HG02938 (cell line): Measurements from ENCODE around the gene LRRFIP2.

ENCODE experiments used
- ATAC-seq: cut with Tn5 transposase; IDR thresholded peaks from one replicate; pipeline ENCODE4 v1.9.1; 2021; ENCODE audit warnings: mild to moderate bottlenecking, moderate library complexity; ENCODE audit not compliant: unreplicated experiment

Gene LRRFIP2

GRCh38 chr3:37118163-37118562 lies 56.2 kb downstream of the LRRFIP2 start:
- ATAC-seq, result no peak

GRCh38 chr3:37117548-37117947 lies 56.8 kb downstream of the LRRFIP2 start:
- no peak for ATAC-seq

- no peak for ATAC-seq
Observed at GRCh38 chr3:37116998-37117397, 57.4 kb downstream of the LRRFIP2 start.

- ATAC-seq, result no peak
Observed at GRCh38 chr3:37115446-37115845, 58.9 kb downstream of the LRRFIP2 start.

- no peak for ATAC-seq
Observed at GRCh38 chr3:37114251-37115145, 59.9 kb downstream of the LRRFIP2 start.

GRCh38 chr3:37112987-37113386 lies 61.4 kb downstream of the LRRFIP2 start:
- no peak for ATAC-seq

GRCh38 chr3:37111199-37111598 lies 63.2 kb downstream of the LRRFIP2 start:
- ATAC-seq, result no peak

GRCh38 chr3:37107846-37108245 lies 66.5 kb downstream of the LRRFIP2 start:
- no peak for ATAC-seq

GRCh38 chr3:37103103-37103808 lies 71.1 kb downstream of the LRRFIP2 start:
- ATAC-seq, result no peak

GRCh38 chr3:37100411-37100810 lies 74.0 kb downstream of the LRRFIP2 start:
- ATAC-seq, result no peak

GRCh38 chr3:37099469-37099868 lies 74.9 kb downstream of the LRRFIP2 start:
- ATAC-seq, result no peak

GRCh38 chr3:37098884-37099283 lies 75.5 kb downstream of the LRRFIP2 start:
- no peak for ATAC-seq

GRCh38 chr3:37097776-37098175 lies 76.6 kb downstream of the LRRFIP2 start:
- no peak for ATAC-seq

GRCh38 chr3:37096975-37097374 lies 77.4 kb downstream of the LRRFIP2 start:
- no peak for ATAC-seq

GRCh38 chr3:37096288-37096687 lies 78.1 kb downstream of the LRRFIP2 start:
- ATAC-seq, result no peak

GRCh38 chr3:37094636-37095035 lies 79.7 kb downstream of the LRRFIP2 start:
- ATAC-seq, result no peak

GRCh38 chr3:37093481-37093880 lies 80.9 kb downstream of the LRRFIP2 start:
- no peak for ATAC-seq

GRCh38 chr3:37092484-37092883 lies 81.9 kb downstream of the LRRFIP2 start:
- no peak for ATAC-seq

- ATAC-seq, result no peak
Observed at GRCh38 chr3:37087870-37088269, 86.5 kb downstream of the LRRFIP2 start.

- no peak for ATAC-seq
Observed at GRCh38 chr3:37086918-37087317, 87.5 kb downstream of the LRRFIP2 start.

GRCh38 chr3:37082317-37082716 lies 92.1 kb downstream of the LRRFIP2 start:
- ATAC-seq, result no peak

GRCh38 chr3:37075955-37076354 lies 98.4 kb downstream of the LRRFIP2 start:
- no peak for ATAC-seq
